ENCODE results near the gene LSM2. TPM values are rescaled to one million over a fixed set of nuclear protein-coding genes. Genes with fewer than 3 reads are reported as not detected.

Gene LSM2
- total RNA-seq, 2 donors from 2014 or later, result 106 to 119 TPM

DNA sequence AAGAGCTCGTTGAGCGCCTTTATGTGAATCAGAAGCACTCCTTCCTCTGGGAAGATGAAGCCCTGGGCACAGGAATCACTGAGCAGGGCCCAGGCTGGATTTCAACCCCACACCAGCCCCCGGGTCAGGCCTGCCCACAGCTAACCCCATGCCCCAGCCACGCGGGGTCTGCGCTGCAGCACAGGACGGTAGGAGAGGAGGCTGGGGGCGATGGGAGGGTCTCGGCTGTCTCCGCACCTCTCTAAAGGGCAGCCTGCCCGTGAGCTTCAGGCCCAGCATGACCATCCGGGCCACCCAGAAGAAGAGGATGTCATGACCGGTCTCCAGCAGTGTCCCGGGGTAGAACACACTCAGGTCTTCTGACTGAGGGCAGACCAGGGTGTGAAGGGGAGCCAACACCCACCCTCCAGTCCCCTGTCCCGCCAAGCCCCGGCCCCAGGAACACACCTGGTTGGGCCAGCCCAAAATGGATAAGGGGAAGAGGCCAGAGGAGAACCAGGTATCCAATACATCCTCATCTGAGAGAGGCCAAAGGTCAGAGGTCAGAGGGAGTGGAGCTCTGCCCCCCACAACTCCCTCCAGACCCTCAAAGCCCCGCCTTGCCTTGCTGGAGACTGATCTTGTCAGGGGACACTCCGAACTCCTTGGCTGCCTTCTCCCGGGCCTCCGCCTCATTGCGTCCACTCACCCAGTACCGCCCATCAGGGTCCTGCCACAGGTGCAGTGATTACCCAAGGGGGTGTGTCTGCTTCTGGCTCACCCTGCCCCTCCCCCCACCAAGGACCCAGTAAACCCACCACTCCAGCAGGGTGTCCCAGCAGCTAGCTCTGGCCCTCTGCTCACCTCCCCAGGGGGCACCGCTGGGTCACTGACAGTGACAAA, 25.3 kb downstream of the LSM2 start:
- Histone ChIP-seq H3K27me3 (ENCODE audit: control insufficient read depth, insufficient read depth, low read length, poor library complexity, severe bottlenecking) (no peaks in the 10 kb centered on the region), H3K27ac (ENCODE audit: low read depth, low read length) (no peak overlapping the region)
- H3K9me3 Mint-ChIP-seq, result no peaks in the 10 kb centered on the region

DNA sequence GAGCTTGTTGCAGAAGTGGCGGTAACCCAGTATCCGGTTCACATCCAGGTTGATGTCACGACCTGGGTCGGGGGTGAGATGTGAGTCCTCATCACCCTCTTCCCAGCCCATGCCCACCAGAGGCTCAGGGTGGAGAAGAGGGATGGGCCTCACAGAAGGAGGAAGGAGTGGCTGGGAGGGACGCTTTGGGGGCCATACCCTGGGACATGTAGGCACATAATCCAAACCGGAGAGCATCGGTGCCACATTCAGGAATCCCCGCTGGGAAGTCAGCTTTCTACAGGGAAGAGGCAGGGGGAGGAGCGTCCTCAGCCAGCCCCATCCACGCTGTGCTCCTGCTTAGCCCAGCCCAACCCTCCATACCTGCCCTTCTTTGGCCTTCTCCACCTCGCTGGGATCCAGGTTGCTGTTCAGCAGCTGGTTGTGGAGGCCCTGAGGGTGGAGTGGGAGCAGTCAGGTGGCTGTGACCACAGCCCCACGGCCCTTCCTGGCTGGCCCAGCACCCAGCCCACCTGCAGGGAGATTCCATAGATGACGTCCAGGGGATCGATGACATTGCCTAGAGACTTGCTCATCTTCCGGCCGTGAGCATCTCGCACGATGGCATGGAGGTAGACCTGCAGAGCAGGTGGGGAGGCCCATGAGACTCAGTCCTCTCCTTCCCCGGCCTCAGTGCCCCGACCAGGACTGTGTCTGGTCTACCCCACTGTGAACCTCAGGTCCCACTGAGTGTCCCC, 26.1 kb downstream of the LSM2 start:
- H3K4me1 ChIP-seq (ENCODE audit: control insufficient read depth, insufficient read depth, low read length), result no peaks in the 10 kb centered on the region
- H3K27me3 Mint-ChIP-seq (ENCODE audit: insufficient read depth), result no peaks in the 10 kb centered on the region
- no peaks in the 10 kb centered on the region for H3K9me3 Mint-ChIP-seq
- H3K27ac ChIP-seq (ENCODE audit: low read depth, low read length), result no peak overlapping the region
- DNase-seq, result no peak
- no peak overlapping the region for H3K9ac ChIP-seq (ENCODE audit: extremely low read depth, low read length, poor library complexity, severe bottlenecking)
- TF ChIP-seq, protein P1, sequence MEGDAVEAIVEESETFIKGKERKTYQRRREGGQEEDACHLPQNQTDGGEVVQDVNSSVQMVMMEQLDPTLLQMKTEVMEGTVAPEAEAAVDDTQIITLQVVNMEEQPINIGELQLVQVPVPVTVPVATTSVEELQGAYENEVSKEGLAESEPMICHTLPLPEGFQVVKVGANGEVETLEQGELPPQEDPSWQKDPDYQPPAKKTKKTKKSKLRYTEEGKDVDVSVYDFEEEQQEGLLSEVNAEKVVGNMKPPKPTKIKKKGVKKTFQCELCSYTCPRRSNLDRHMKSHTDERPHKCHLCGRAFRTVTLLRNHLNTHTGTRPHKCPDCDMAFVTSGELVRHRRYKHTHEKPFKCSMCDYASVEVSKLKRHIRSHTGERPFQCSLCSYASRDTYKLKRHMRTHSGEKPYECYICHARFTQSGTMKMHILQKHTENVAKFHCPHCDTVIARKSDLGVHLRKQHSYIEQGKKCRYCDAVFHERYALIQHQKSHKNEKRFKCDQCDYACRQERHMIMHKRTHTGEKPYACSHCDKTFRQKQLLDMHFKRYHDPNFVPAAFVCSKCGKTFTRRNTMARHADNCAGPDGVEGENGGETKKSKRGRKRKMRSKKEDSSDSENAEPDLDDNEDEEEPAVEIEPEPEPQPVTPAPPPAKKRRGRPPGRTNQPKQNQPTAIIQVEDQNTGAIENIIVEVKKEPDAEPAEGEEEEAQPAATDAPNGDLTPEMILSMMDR (conservative IDR thresholded peaks at IDR 0.05), result no peak
- H3K36me3 Mint-ChIP-seq (ENCODE audit: low read depth), result peaks cover 42% of the 10 kb centered on the region
- H3K27ac Mint-ChIP-seq, result no peak overlapping the region
- no peaks in the 10 kb centered on the region for H3K9me3 ChIP-seq (ENCODE audit: control insufficient read depth, low read length)
- H3K36me3 ChIP-seq (ENCODE audit: control insufficient read depth, insufficient read depth, low read length), result peaks cover 50% of the 10 kb centered on the region
- no peak overlapping the region for H3K4me3 ChIP-seq (ENCODE audit: low read length)
- WGBS, 2 experiments (ENCODE audit: insufficient coverage in 1 of 2, insufficient read length in 1 of 2), result 93 to 95% methylated on average over 10 to 20 of the region's 20 CpGs
- H3K27me3 ChIP-seq (ENCODE audit: control insufficient read depth, insufficient read depth, low read length, poor library complexity, severe bottlenecking), result no peaks in the 10 kb centered on the region
- no peaks in the 10 kb centered on the region for H3K4me1 Mint-ChIP-seq
- no peak overlapping the region for H3K4me3 Mint-ChIP-seq

More for the DNA sequence above, 25.3 kb downstream of the LSM2 start:
- no peak overlapping the region for H3K4me3 Mint-ChIP-seq
- Histone ChIP-seq H3K36me3 (ENCODE audit: control insufficient read depth, insufficient read depth, low read length) (peaks cover 51% of the 10 kb centered on the region), H3K4me1 (ENCODE audit: control insufficient read depth, insufficient read depth, low read length) (no peaks in the 10 kb centered on the region), H3K4me3 (ENCODE audit: low read length) (no peak overlapping the region), H3K9ac (ENCODE audit: extremely low read depth, low read length, poor library complexity, severe bottlenecking) (no peak overlapping the region), H3K9me3 (ENCODE audit: control insufficient read depth, low read length) (no peaks in the 10 kb centered on the region)
- DNase-seq, result no peak
- WGBS, 2 experiments (ENCODE audit: insufficient coverage in 1 of 2, insufficient read length in 1 of 2), result 93 to 96% methylated on average over 19 to 23 of the region's 23 CpGs
- H3K4me1 Mint-ChIP-seq, result no peaks in the 10 kb centered on the region
- H3K27me3 Mint-ChIP-seq (ENCODE audit: insufficient read depth), result no peaks in the 10 kb centered on the region
- TF ChIP-seq, protein P1 (conservative IDR thresholded peaks at IDR 0.05), result no peak
- peaks cover 44% of the 10 kb centered on the region for H3K36me3 Mint-ChIP-seq (ENCODE audit: low read depth)
- no peak overlapping the region for H3K27ac Mint-ChIP-seq

DNA sequence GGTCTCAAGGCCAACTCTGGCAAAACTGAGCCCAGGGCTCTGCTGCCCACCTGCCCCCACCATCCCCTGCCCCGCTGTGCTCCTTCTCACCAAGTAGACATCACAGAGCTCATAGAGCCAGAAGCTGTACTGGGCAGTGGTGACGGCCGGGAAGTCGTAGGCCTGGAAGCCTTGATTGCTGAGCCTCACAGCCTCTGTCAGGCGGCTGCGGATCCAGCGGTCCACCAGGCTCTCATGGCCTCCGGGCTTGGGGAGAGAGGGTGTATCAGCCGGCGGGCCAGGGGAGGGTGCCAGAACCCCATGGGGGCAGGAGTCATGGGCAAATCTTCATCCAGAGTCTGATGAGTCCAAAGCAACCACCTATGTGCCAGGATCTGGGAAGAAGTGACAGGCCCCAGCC, 26.9 kb downstream of the LSM2 start:
- Histone ChIP-seq H3K9me3 (ENCODE audit: control insufficient read depth, low read length) (no peaks in the 10 kb centered on the region), H3K4me3 (ENCODE audit: low read length) (no peak overlapping the region), H3K36me3 (ENCODE audit: control insufficient read depth, insufficient read depth, low read length) (peaks cover 43% of the 10 kb centered on the region), H3K27ac (ENCODE audit: low read depth, low read length) (no peak overlapping the region), H3K4me1 (ENCODE audit: control insufficient read depth, insufficient read depth, low read length) (no peaks in the 10 kb centered on the region), H3K27me3 (ENCODE audit: control insufficient read depth, insufficient read depth, low read length, poor library complexity, severe bottlenecking) (no peaks in the 10 kb centered on the region), H3K9ac (ENCODE audit: extremely low read depth, low read length, poor library complexity, severe bottlenecking) (no peak overlapping the region)
- DNase-seq, result no peak
- Mint-ChIP-seq H3K36me3 (ENCODE audit: low read depth) (peaks cover 39% of the 10 kb centered on the region), H3K4me1 (no peaks in the 10 kb centered on the region), H3K27ac (no peak overlapping the region), H3K9me3 (no peaks in the 10 kb centered on the region), H3K4me3 (no peak overlapping the region), H3K27me3 (ENCODE audit: insufficient read depth) (no peaks in the 10 kb centered on the region)
- TF ChIP-seq, protein P1 (conservative IDR thresholded peaks at IDR 0.05), result no peak
- WGBS, 2 experiments (ENCODE audit: insufficient coverage in 1 of 2, insufficient read length in 1 of 2), result 91 to 97% methylated on average over 9 to 10 of the region's 10 CpGs

All from endodermal cell (in vitro differentiated cells).